HCT116 (cell line): ENCODE data around the gene TTLL11. TPM values are rescaled to one million over a fixed set of nuclear protein-coding genes. Genes with fewer than 3 reads are reported as not detected.

ENCODE experiments used
- ATAC-seq: fragments of 200-7000 bp; cut with Tn5 transposase; 2 replicates; pipeline ENCODE4 v1.9.1; 2020; ENCODE audit warnings: mild to moderate bottlenecking, moderate library complexity
- BruUV-seq: library from RNA; stranded (reverse); fragments of 400-500 nt; replicated peaks from 2 replicates; lab custom pipeline; 2021; lab: Mats Ljungman, UMichigan
- CTCF ChIA-PET: fragments of 300-600 bp; sonication (Branson Sonifier 250); formaldehyde crosslinking; loops from one replicate; lab custom pipeline; 2021; ENCODE audit warnings: antibody characterized with exemption; lab: Charles Lee
- POLR2A ChIA-PET: fragments of 300-600, 350-600 bp; sonication (Branson Sonifier 250); formaldehyde crosslinking; loops from one replicate; lab custom pipeline; 2021; ENCODE audit warnings: antibody characterized with exemption; lab: Charles Lee
- RAD21 ChIA-PET, 2 experiments: fragments of 300-600 bp; sonication (Branson Sonifier 250); formaldehyde crosslinking; loops; one replicate each; lab custom pipeline; 2023; ENCODE audit warnings: low total read pairs in 2 of 2; ENCODE audit not compliant: uncharacterized antibody in 2 of 2, unreplicated experiment in 2 of 2, low non-redundant PET in 1 of 2; lab: Charles Lee
- DNase-seq: peaks from one replicate; pipeline ENCODE4 v3.0.0-alpha.2; 2010; ENCODE audit warnings: low read depth, low spot score
- H2AFZ ChIP-seq: fragments of 200-600 bp; shearing (Covaris generic), sonication (generic); 2 replicates; pipeline ENCODE4 v1.6.1; 2017; ENCODE audit warnings: low read depth, mixed run types, mixed read lengths, antibody characterized with exemption, low read length; ENCODE audit not compliant: poor library complexity, severe bottlenecking
- H3K27ac ChIP-seq: 2 replicates; pipeline ENCODE4 v1.5.1; 2012; ENCODE audit warnings: low read depth, low read length
- H3K27me3 ChIP-seq: fragments of 200-600 bp; sonication (generic); 2 replicates; pipeline ENCODE4 v1.6.1; 2016; ENCODE audit warnings: mixed run types, low read length, mixed read lengths; ENCODE audit not compliant: insufficient read depth
- H3K36me3 ChIP-seq, 2 experiments: fragments of 200-500 bp in 1 of 2; fragments of 200-600 bp in 1 of 2; sonication (Bioruptor generic) in 1 of 2; sonication (generic) in 1 of 2; 2 replicates each; pipeline versions ENCODE4 v1.5.1 to v1.6.1; 2014 to 2016; ENCODE audit warnings: low read length in 2 of 2, inconsistent platforms in 1 of 2, mixed read lengths in 1 of 2, mixed run types in 1 of 2; ENCODE audit not compliant: insufficient read depth in 2 of 2, control insufficient read depth in 1 of 2
- H3K4me1 ChIP-seq, 2 experiments: fragments of 200-600 bp in 1 of 2; sonication (generic) in 1 of 2; 2 replicates each; pipeline versions ENCODE4 v1.5.1 to v1.6.1; 2012 to 2017; ENCODE audit warnings: low read length in 2 of 2, inconsistent platforms in 1 of 2, mild to moderate bottlenecking in 1 of 2, mixed read lengths in 1 of 2, mixed run types in 1 of 2, moderate library complexity in 1 of 2; ENCODE audit not compliant: insufficient read depth in 2 of 2, control insufficient read depth in 1 of 2
- H3K4me2 ChIP-seq: fragments of 200-600 bp; sonication (generic); 2 replicates; pipeline ENCODE4 v1.6.1; 2017; ENCODE audit warnings: mixed run types, low read length, mixed read lengths
- H3K4me3 ChIP-seq, 2 experiments: fragments of 200-600 bp in 1 of 2; sonication (generic) in 1 of 2; replicated peaks in 1 of 2; 2 replicates each; pipeline ENCODE4 v1.5.1; 2011 to 2016; ENCODE audit warnings: low read length in 2 of 2, control low read depth in 1 of 2, low read depth in 1 of 2, mild to moderate bottlenecking in 1 of 2, mixed read lengths in 1 of 2, mixed run types in 1 of 2
- H3K79me2 ChIP-seq: fragments of 200-600 bp; sonication (generic); 2 replicates; pipeline ENCODE4 v1.6.1; 2017; ENCODE audit warnings: mild to moderate bottlenecking, mixed run types, low read length, moderate library complexity, mixed read lengths; ENCODE audit not compliant: insufficient read depth
- H3K9ac ChIP-seq: fragments of 200-600 bp; sonication (generic); 2 replicates; pipeline ENCODE4 v1.6.1; 2016; ENCODE audit warnings: low read length, mixed read lengths
- H3K9me2 ChIP-seq: fragments of 200-600 bp; sonication (generic), shearing (Covaris generic); 2 replicates; pipeline ENCODE4 v1.6.1; 2017; ENCODE audit warnings: mixed run types, mild to moderate bottlenecking, moderate library complexity; ENCODE audit not compliant: insufficient read depth
- H3K9me3 ChIP-seq, 2 experiments: fragments of 200-500 bp in 1 of 2; fragments of 200-600 bp in 1 of 2; sonication (Bioruptor generic) in 1 of 2; sonication (generic) in 1 of 2; 2 replicates each; pipeline ENCODE4 v1.6.1; 2014 to 2017; ENCODE audit warnings: low read length in 2 of 2, mixed read lengths in 2 of 2, inconsistent platforms in 1 of 2, low read depth in 1 of 2, mild to moderate bottlenecking in 1 of 2, mixed run types in 1 of 2, moderate library complexity in 1 of 2; ENCODE audit not compliant: control insufficient read depth in 1 of 2, insufficient read depth in 1 of 2
- H4K20me1 ChIP-seq: fragments of 200-600 bp; sonication (generic), shearing (Covaris generic); 2 replicates; pipeline ENCODE4 v1.6.1; 2017; ENCODE audit warnings: mixed run types, mild to moderate bottlenecking, moderate library complexity; ENCODE audit not compliant: insufficient read depth
- ATF3 ChIP-seq: IDR thresholded peaks from 2 replicates; pipeline ENCODE4 v1.6.1; 2012
- CEBPB ChIP-seq: IDR thresholded peaks from 2 replicates; pipeline ENCODE4 v1.6.1; 2012; ENCODE audit warnings: low read depth
- CTCF ChIP-seq, 3 experiments: fragments of 200-600 bp in 1 of 3; sonication (generic) in 1 of 3; IDR thresholded peaks in 2 of 3; conservative IDR thresholded peaks in 1 of 3; 2 replicates each; pipeline ENCODE4 v1.5.1; 2012 to 2017; ENCODE audit warnings: low read depth in 2 of 3, low read length in 2 of 3, antibody characterized with exemption in 1 of 3, borderline replicate concordance in 1 of 3, control low read depth in 1 of 3, mild to moderate bottlenecking in 1 of 3, mixed read lengths in 1 of 3, mixed run types in 1 of 3, moderate library complexity in 1 of 3; ENCODE audit not compliant: insufficient read depth in 1 of 3
- EGR1 ChIP-seq: IDR thresholded peaks from 2 replicates; pipeline ENCODE4 v1.6.1; 2012; ENCODE audit warnings: low read depth
- ELF1 ChIP-seq: IDR thresholded peaks from 2 replicates; pipeline ENCODE4 v1.6.1; 2012; ENCODE audit warnings: low read depth, borderline replicate concordance
- JUND ChIP-seq: IDR thresholded peaks from 2 replicates; pipeline ENCODE4 v1.6.1; 2012
- POLR2A ChIP-seq: IDR thresholded peaks from 2 replicates; pipeline ENCODE4 v1.7.0; 2011; ENCODE audit warnings: borderline replicate concordance; ENCODE audit not compliant: insufficient read depth, insufficient read length; ENCODE audit errors: extremely low read depth
- POLR2AphosphoS5 ChIP-seq: IDR thresholded peaks from 2 replicates; pipeline ENCODE4 v1.6.1; 2011; ENCODE audit warnings: mild to moderate bottlenecking, low read depth, low read length, moderate library complexity
- RAD21 ChIP-seq: IDR thresholded peaks from 2 replicates; pipeline ENCODE4 v1.6.1; 2012; ENCODE audit warnings: low read depth, mild to moderate bottlenecking
- REST ChIP-seq: IDR thresholded peaks from 2 replicates; pipeline ENCODE4 v1.6.1; 2012; ENCODE audit warnings: low read depth
- SP1 ChIP-seq: IDR thresholded peaks from 2 replicates; pipeline ENCODE4 v1.6.1; 2012; ENCODE audit warnings: low read depth
- SRF ChIP-seq: IDR thresholded peaks from 2 replicates; pipeline ENCODE4 v1.6.1; 2012; ENCODE audit warnings: low read depth
- TCF7L2 ChIP-seq: IDR thresholded peaks from 2 replicates; pipeline ENCODE4 v1.7.0; 2011; ENCODE audit warnings: borderline replicate concordance, inconsistent platforms; ENCODE audit not compliant: insufficient read depth, insufficient read length; ENCODE audit errors: extremely low read depth
- YY1 ChIP-seq: IDR thresholded peaks from 2 replicates; pipeline ENCODE4 v1.6.1; 2011; ENCODE audit warnings: low read length, low read depth, moderate library complexity, mild to moderate bottlenecking; ENCODE audit not compliant: insufficient replicate concordance; ENCODE audit errors: extremely low read depth
- ZBTB33 ChIP-seq: IDR thresholded peaks from 2 replicates; pipeline ENCODE4 v1.6.1; 2011; ENCODE audit warnings: mild to moderate bottlenecking, low read length, moderate library complexity; ENCODE audit not compliant: insufficient replicate concordance; ENCODE audit errors: extremely low read depth
- ZNF274 ChIP-seq: fragments of 200-500 bp; sonication (Bioruptor generic); IDR thresholded peaks from 2 replicates; pipeline ENCODE4 v1.6.1; 2014; ENCODE audit warnings: mild to moderate bottlenecking, low read depth, low read length, inconsistent platforms
- intact Hi-C: fragments of 100-400 bp; cut with micrococcal nuclease; formaldehyde crosslinking; loops from 2 replicates; pipeline ENCODE4 v1.10.0; 2022
- total RNA-seq: library from RNA; stranded (reverse); gene quantifications from one replicate; pipeline ENCODE4 v1.2.1, GENCODE V29; 2021; ENCODE audit not compliant: unreplicated experiment
- TF ChIP-seq, protein P1 (sequence below): IDR thresholded peaks from 2 replicates; pipeline ENCODE4 v1.6.1; 2012

TTLL11 gene
- total RNA-seq, 1 experiment from 2014 or later = 2.2 TPM

DNA sequence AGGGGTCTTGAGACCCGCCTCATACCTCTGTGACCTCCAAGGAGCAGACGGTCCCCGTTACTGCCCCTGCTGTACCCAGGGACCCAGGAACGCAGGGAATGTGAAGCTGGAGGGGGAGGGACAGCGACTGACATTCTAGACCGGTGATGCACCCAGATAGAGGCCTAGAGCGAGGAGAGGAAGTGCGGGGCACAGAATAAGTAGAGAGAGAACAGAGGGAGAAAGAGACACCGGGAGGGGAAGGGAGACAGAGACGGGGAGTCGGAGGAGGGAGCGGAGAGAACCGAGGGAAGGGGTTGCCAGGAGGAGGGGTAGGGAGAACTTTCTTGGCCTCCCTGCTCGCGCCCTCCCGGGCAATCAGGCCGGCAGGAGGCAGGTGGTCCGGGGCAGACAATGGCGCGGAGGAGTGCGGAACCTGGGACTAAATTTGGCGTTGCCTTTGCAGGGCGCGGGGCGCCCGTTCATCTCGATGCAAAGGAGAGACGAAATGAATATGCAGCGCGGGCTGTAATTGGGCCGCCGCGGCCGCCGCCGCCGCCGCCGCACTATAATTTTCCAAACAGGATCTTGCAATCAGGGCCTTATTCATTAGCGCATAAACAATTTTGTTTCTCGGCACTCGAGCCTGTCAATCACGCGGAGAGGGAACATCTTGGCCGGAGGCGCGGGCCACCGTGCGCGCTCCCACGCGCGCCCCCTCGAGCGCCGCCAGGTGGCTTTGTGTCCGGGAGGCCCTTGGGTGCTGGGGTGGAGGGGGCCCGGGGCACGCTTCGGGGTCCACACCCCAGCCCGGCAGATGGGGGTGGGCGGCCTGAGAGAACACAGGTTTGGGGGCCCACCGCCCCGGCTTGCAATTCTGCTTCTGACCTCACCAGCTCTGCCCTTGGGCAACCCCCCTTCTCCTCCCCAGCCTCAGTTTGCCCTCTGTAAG is 33.5 kb upstream of the TTLL11 start:
- peaks cover 0 to 12% of the 10 kb centered on the region in 2 experiments; a peak in 1 of 4 replicates for H3K4me1 ChIP-seq
- no peak for DNase-seq
- H3K36me3 ChIP-seq = no peaks in the 10 kb centered on the region
- H3K9me2 ChIP-seq = no peaks in the 10 kb centered on the region
- no peaks in the 10 kb centered on the region for H3K27me3 ChIP-seq
- H2AFZ ChIP-seq = no peak overlapping the region
- no peak overlapping the region for H3K4me3 ChIP-seq
- BruUV-seq = no TSS peak
- no peak overlapping the region for H3K27ac ChIP-seq
- no peaks in the 10 kb centered on the region for H3K79me2 ChIP-seq
- no peaks in the 10 kb centered on the region for H3K9me3 ChIP-seq
- H3K4me2 ChIP-seq = no peak overlapping the region
- H4K20me1 ChIP-seq = no peaks in the 10 kb centered on the region
- no peak for ATAC-seq
- ChIA-PET POLR2A (interaction anchor here (1.8 kb wide), 1 partner anchor 224 kb away, joined by 9 read pairs; no protein-coding TSS in a partner anchor), CTCF (interaction anchor here (0.7 to 9.5 kb wide), 3 partner anchors 28 to 326 kb away, joined by 3 to 229 read pairs (median 169); no protein-coding TSS in a partner anchor), RAD21 (interaction anchor here (0.9 to 2.7 kb wide), 3 partner anchors 27 to 224 kb away, joined by 3 to 43 read pairs (median 39); no protein-coding TSS in a partner anchor)
- intact Hi-C loops = loop anchor here (10.0 kb wide), 1 partner anchor 1228 kb away; the partner anchor contains the start of gene CRB2
- H3K9ac ChIP-seq = no peak overlapping the region
- no peak for TF ChIP-seq YY1
- TF ChIP-seq POLR2A = no peak
- no peak for TF ChIP-seq POLR2AphosphoS5
- no peak for TF ChIP-seq TCF7L2
- TF ChIP-seq ZBTB33 = no peak
- no peak for TF ChIP-seq JUND
- TF ChIP-seq EGR1 = no peak
- TF ChIP-seq ATF3 = no peak
- no peak for TF ChIP-seq CEBPB
- no peak for TF ChIP-seq ZNF274
- TF ChIP-seq, protein P1, sequence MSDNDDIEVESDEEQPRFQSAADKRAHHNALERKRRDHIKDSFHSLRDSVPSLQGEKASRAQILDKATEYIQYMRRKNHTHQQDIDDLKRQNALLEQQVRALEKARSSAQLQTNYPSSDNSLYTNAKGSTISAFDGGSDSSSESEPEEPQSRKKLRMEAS = no peak
- TF ChIP-seq SRF = no peak
- TF ChIP-seq REST = no peak
- TF ChIP-seq RAD21 = no peak
- no peak for TF ChIP-seq ELF1
- TF ChIP-seq SP1 = no peak
- TF ChIP-seq CTCF (IDR thresholded peaks at IDR 0.05 in 2 of 3, conservative IDR thresholded peaks at IDR 0.05 in 1 of 3; ENCODE audit: borderline replicate concordance in 1 of 3, insufficient read depth in 1 of 3, low read depth in 2 of 3, low read length in 2 of 3) = no peak
